ENCODE results near the gene PRDM15. TPM values are rescaled to one million over a fixed set of nuclear protein-coding genes. Genes with fewer than 3 reads are reported as not detected.

PRDM15 gene
- total RNA-seq, 2 donors from 2014 or later = 6.7 to 18.1 TPM

- Histone ChIP-seq H3K27me3 (replicated peaks; ENCODE audit: insufficient read depth) (no peaks in the 10 kb centered on the region), H3K36me3 (no peaks in the 10 kb centered on the region), H3K27ac (no peak overlapping the region), H3K4me1 (replicated peaks) (no peaks in the 10 kb centered on the region), H3K9me3 (no peaks in the 10 kb centered on the region), H3K4me3 (no peak overlapping the region)
- TF ChIP-seq CTCF (IDR thresholded peaks at IDR 0.05) = no peak
- TF ChIP-seq POLR2A (IDR thresholded peaks at IDR 0.05) = no peak
- TF ChIP-seq POLR2AphosphoS5 (IDR thresholded peaks at IDR 0.05) = no peak
- no peak for DNase-seq (ENCODE audit: low spot score)
- intact Hi-C loops (cut with DNase I) = no loop called here
- 91% methylated on average over 18 of the region's 21 CpGs for WGBS
Measured at GRCh38 chr21:41821081-41821755, 57.9 kb downstream of the PRDM15 start.

GRCh38 chr21:41820384-41821080 lies 58.6 kb downstream of the PRDM15 start:
- Histone ChIP-seq H3K9me3 (no peaks in the 10 kb centered on the region), H3K27ac (no peak overlapping the region), H3K4me3 (no peak overlapping the region), H3K36me3 (peaks cover 0 to 3% of the 10 kb centered on the region in 2 donors), H3K4me1 (replicated peaks) (no peaks in the 10 kb centered on the region), H3K27me3 (replicated peaks; ENCODE audit: insufficient read depth) (no peaks in the 10 kb centered on the region)
- no peak for DNase-seq (ENCODE audit: low spot score)
- intact Hi-C loops (cut with DNase I) = no loop called here
- TF ChIP-seq CTCF (IDR thresholded peaks at IDR 0.05) (no peak), POLR2AphosphoS5 (IDR thresholded peaks at IDR 0.05) (no peak), POLR2A (IDR thresholded peaks at IDR 0.05) (no peak)
- WGBS = 87% methylated on average over 19 of the region's 19 CpGs

- H3K36me3 ChIP-seq = peaks cover 0 to 5% of the 10 kb centered on the region in 2 donors
- H3K27me3 ChIP-seq (replicated peaks; ENCODE audit: insufficient read depth) = no peaks in the 10 kb centered on the region
- TF ChIP-seq CTCF (IDR thresholded peaks at IDR 0.05) = no peak
- no peak for TF ChIP-seq POLR2A (IDR thresholded peaks at IDR 0.05)
- no peak for TF ChIP-seq POLR2AphosphoS5 (IDR thresholded peaks at IDR 0.05)
- no peaks in the 10 kb centered on the region for H3K9me3 ChIP-seq
- no peak overlapping the region for H3K4me3 ChIP-seq
- DNase-seq (ENCODE audit: low spot score) = no peak
- WGBS = 92% methylated on average over 19 of the region's 19 CpGs
- H3K4me1 ChIP-seq (replicated peaks) = no peaks in the 10 kb centered on the region
- intact Hi-C loops (cut with DNase I) = loop anchor here (5.0 kb wide), 2 partner anchors 137 to 192 kb away; partner anchors contain the start of gene ZBTB21
- no peak overlapping the region for H3K27ac ChIP-seq
Measured at GRCh38 chr21:41819856-41820281, 59.3 kb downstream of the PRDM15 start.

GRCh38 chr21:41819236-41819855 lies 59.8 kb downstream of the PRDM15 start:
- Histone ChIP-seq H3K9me3 (no peaks in the 10 kb centered on the region), H3K36me3 (peaks cover 0 to 5% of the 10 kb centered on the region in 2 donors), H3K4me1 (replicated peaks) (no peaks in the 10 kb centered on the region), H3K27ac (no peak overlapping the region), H3K4me3 (no peak overlapping the region), H3K27me3 (replicated peaks; ENCODE audit: insufficient read depth) (no peaks in the 10 kb centered on the region)
- intact Hi-C loops (cut with DNase I) = loop anchor here (5.0 kb wide), 2 partner anchors 138 to 193 kb away; partner anchors contain the start of gene ZBTB21
- TF ChIP-seq POLR2AphosphoS5 (IDR thresholded peaks at IDR 0.05) = no peak
- TF ChIP-seq POLR2A (IDR thresholded peaks at IDR 0.05) = no peak
- WGBS = 91% methylated on average over 26 of the region's 26 CpGs
- no peak for DNase-seq (ENCODE audit: low spot score)

Measured in prostate gland (tissue), 2 donors.